Fibroblast of skin of scalp (primary cell): Measurements from ENCODE around the gene HJURP.

Experiments used
- DNase-seq: peaks from one replicate; pipeline ENCODE4 v3.0.0-alpha.2; 2013

Gene HJURP

GRCh38 chr2:233847248-233847898, 7.0 kb downstream of the HJURP start:
- DNase-seq, result no peak

GRCh38 chr2:233846387-233847247, 7.7 kb downstream of the HJURP start:
- DNase-seq, result no peak

GRCh38 chr2:233845301-233846060, 8.9 kb downstream of the HJURP start:
- DNase-seq, result no peak

- no peak for DNase-seq
Measured at GRCh38 chr2:233844836-233845235, 9.5 kb downstream of the HJURP start.

- no peak for DNase-seq
Measured at GRCh38 chr2:233844064-233844807, 10.1 kb downstream of the HJURP start.

- DNase-seq, result no peak
Measured at GRCh38 chr2:233841183-233841582, 13.2 kb downstream of the HJURP start.

- DNase-seq, result no peak
Measured at GRCh38 chr2:233840520-233840919, 13.8 kb downstream of the HJURP start.

- DNase-seq, result no peak
Measured at GRCh38 chr2:233839447-233839820, 14.9 kb downstream of the HJURP start.

GRCh38 chr2:233838726-233839446, 15.4 kb downstream of the HJURP start:
- no peak for DNase-seq

- no peak for DNase-seq
Measured at GRCh38 chr2:233838251-233838650, 16.1 kb downstream of the HJURP start.

GRCh38 chr2:233837694-233838229, 16.6 kb downstream of the HJURP start:
- DNase-seq, result no peak

- DNase-seq, result no peak
Measured at GRCh38 chr2:233836359-233836758, 18.0 kb downstream of the HJURP start.

- no peak for DNase-seq
Measured at GRCh38 chr2:233835230-233836186, 18.8 kb downstream of the HJURP start.

GRCh38 chr2:233833345-233833744, 21.0 kb downstream of the HJURP start:
- no peak for DNase-seq

GRCh38 chr2:233832869-233833311, 21.4 kb downstream of the HJURP start:
- DNase-seq, result peak; percentile 26

- peak; percentile 24 for DNase-seq
Measured at GRCh38 chr2:233832414-233832813, 21.9 kb downstream of the HJURP start.

- DNase-seq, result no peak
Measured at GRCh38 chr2:233831861-233832260, 22.5 kb downstream of the HJURP start.

- no peak for DNase-seq
Measured at GRCh38 chr2:233831011-233831721, 23.2 kb downstream of the HJURP start.

GRCh38 chr2:233830111-233830802, 24.1 kb downstream of the HJURP start:
- DNase-seq, result no peak
